Gastroesophageal sphincter (tissue), 4 donors: Measurements from ENCODE around the gene SIPA1L3. TPM values are rescaled to one million over a fixed set of nuclear protein-coding genes. Genes with fewer than 3 reads are reported as not detected.

ENCODE experiments used
- ATAC-seq: fragments of 150-250 bp; one replicate; pipeline ENCODE4 v1.9.1; 2016; ENCODE audit warnings: mild to moderate bottlenecking, moderate library complexity
- H3K27ac ChIP-seq, 4 donors: fragments of 200-600 bp; sonication (generic) in 3 of 4; 1 replicate in 3 of 4; 2 replicates in 1 of 4; pipeline ENCODE4 v1.5.1; 2016 to 2019
- H3K27me3 ChIP-seq: fragments of 200-600 bp; sonication (generic); one replicate; pipeline ENCODE4 v1.5.1; 2019
- H3K36me3 ChIP-seq, 2 donors: fragments of 200-600 bp; sonication (generic); one replicate each; pipeline ENCODE4 v1.5.1; 2019; ENCODE audit warnings: control low read depth in 1 of 2
- H3K4me1 ChIP-seq, 3 donors: fragments of 200-600 bp; sonication (generic); 1 replicate in 2 of 3; 2 replicates in 1 of 3; pipeline ENCODE4 v1.5.1; 2016 to 2019; ENCODE audit warnings: control low read depth in 2 of 3
- H3K4me3 ChIP-seq, 2 donors: fragments of 200-600 bp; sonication (generic); one replicate each; pipeline ENCODE4 v1.5.1; 2019; ENCODE audit warnings: mild to moderate bottlenecking in 1 of 2, moderate library complexity in 1 of 2
- H3K9me3 ChIP-seq, 3 donors: fragments of 200-600 bp; sonication (generic); one replicate each; pipeline ENCODE4 v1.5.1; 2017 to 2019; ENCODE audit warnings: control low read depth in 2 of 3
- CTCF ChIP-seq, 4 experiments: fragments of 200-600 bp in 2 of 4; fragments of 450-650 bp in 2 of 4; sonication (generic) in 1 of 4; IDR thresholded peaks; one replicate each; pipeline ENCODE4 v1.5.1; 2017 to 2019; ENCODE audit warnings: antibody characterized with exemption in 4 of 4, mild to moderate bottlenecking in 2 of 4, moderate library complexity in 2 of 4
- EP300 ChIP-seq: sonication (generic); formaldehyde crosslinking; IDR thresholded peaks from one replicate; pipeline ENCODE4 v1.6.1; 2017; ENCODE audit warnings: antibody characterized with exemption, mild to moderate bottlenecking
- POLR2A ChIP-seq, 2 donors: fragments of 450-650 bp; IDR thresholded peaks; one replicate each; pipeline ENCODE4 v1.6.1; 2017; ENCODE audit warnings: antibody characterized with exemption in 2 of 2, mild to moderate bottlenecking in 2 of 2, moderate library complexity in 1 of 2
- POLR2AphosphoS5 ChIP-seq: sonication (generic); formaldehyde crosslinking; IDR thresholded peaks from one replicate; pipeline ENCODE4 v1.6.1; 2017; ENCODE audit warnings: antibody characterized with exemption
- WGBS, 2 donors: methylation state at CpG; one replicate each; pipeline ENCODE4 v1.1.5; 2018; ENCODE audit warnings: low coverage in 1 of 2; 5-methylcytosine and 5-hydroxymethylcytosine counted together
- total RNA-seq, 4 donors: library from RNA; depleted of rRNA; stranded (reverse); fragments of >200 nt; gene quantifications; one replicate each; pipeline ENCODE4 v1.1.0, GENCODE V29; 2016

Gene SIPA1L3
- total RNA-seq, 4 donors from 2014 or later = 5.9 to 20.2 (median 11.8) TPM

- 100% methylated on average over 1 of the region's 6 CpGs; no CpG with 5 or more reads in 1 of the 2 donors for WGBS, 2 donors
- H3K27ac ChIP-seq = no peak overlapping the region
- H3K36me3 ChIP-seq = peaks cover 0 to 38% of the 10 kb centered on the region in 2 donors
- no peaks in the 10 kb centered on the region for H3K27me3 ChIP-seq
- TF ChIP-seq EP300 = no peak
- TF ChIP-seq POLR2AphosphoS5 = no peak
- no peak for TF ChIP-seq POLR2A (IDR thresholded peaks at IDR 0.05)
- TF ChIP-seq CTCF (IDR thresholded peaks at IDR 0.05) = no peak
- no peak overlapping the region for H3K4me3 ChIP-seq
- no peaks in the 10 kb centered on the region for H3K9me3 ChIP-seq
- ATAC-seq = no peak
- no peaks in the 10 kb centered on the region for H3K4me1 ChIP-seq
Measured at GRCh38 chr19:38093587-38093986, 186.6 kb downstream of the SIPA1L3 start.

- Histone ChIP-seq H3K27me3 (no peaks in the 10 kb centered on the region), H3K27ac (no peak overlapping the region), H3K4me3 (no peak overlapping the region), H3K36me3 (peaks cover 0 to 31% of the 10 kb centered on the region in 2 donors), H3K9me3 (peaks cover 0 to 5% (median 0%) of the 10 kb centered on the region in 3 donors), H3K4me1 (no peaks in the 10 kb centered on the region)
- no peak for ATAC-seq
- WGBS, 2 donors = 39 to 49% methylated on average over 14 to 16 of the region's 17 CpGs
- TF ChIP-seq CTCF (IDR thresholded peaks at IDR 0.05) (peak in 3 of 4 experiments; percentile 43 to 64 (median 48)), POLR2AphosphoS5 (no peak)
Measured at GRCh38 chr19:38095411-38096308, 188.7 kb downstream of the SIPA1L3 start.

- Histone ChIP-seq H3K27me3 (no peaks in the 10 kb centered on the region), H3K27ac (no peak overlapping the region), H3K9me3 (peaks cover 0 to 5% (median 0%) of the 10 kb centered on the region in 3 donors), H3K4me3 (no peak overlapping the region), H3K4me1 (no peaks in the 10 kb centered on the region), H3K36me3 (peaks cover 0 to 57% of the 10 kb centered on the region in 2 donors)
- WGBS, 2 donors = no CpG with 5 or more reads among the region's 8 CpGs
- no peak for ATAC-seq
- TF ChIP-seq POLR2A (IDR thresholded peaks at IDR 0.05) (no peak), EP300 (no peak), POLR2AphosphoS5 (no peak), CTCF (IDR thresholded peaks at IDR 0.05) (no peak)
Measured at GRCh38 chr19:38099966-38100365, 193.0 kb downstream of the SIPA1L3 start.

GRCh38 chr19:38100589-38100988 lies 193.6 kb downstream of the SIPA1L3 start:
- Histone ChIP-seq H3K27ac (no peak overlapping the region), H3K27me3 (no peaks in the 10 kb centered on the region), H3K4me1 (no peaks in the 10 kb centered on the region), H3K36me3 (peaks cover 0 to 64% of the 10 kb centered on the region in 2 donors), H3K4me3 (no peak overlapping the region), H3K9me3 (peaks cover 0 to 5% (median 0%) of the 10 kb centered on the region in 3 donors)
- ATAC-seq = no peak
- WGBS, 2 donors = 92 to 96% methylated on average over 2 to 5 of the region's 8 CpGs
- TF ChIP-seq EP300 (no peak), POLR2A (IDR thresholded peaks at IDR 0.05) (no peak), POLR2AphosphoS5 (no peak), CTCF (IDR thresholded peaks at IDR 0.05) (no peak)

GRCh38 chr19:38101723-38102122 lies 194.7 kb downstream of the SIPA1L3 start:
- H3K36me3 ChIP-seq = peaks cover 0 to 75% of the 10 kb centered on the region in 2 donors
- 97 to 100% methylated on average over 4 to 5 of the region's 10 CpGs for WGBS, 2 donors
- no peak overlapping the region for H3K27ac ChIP-seq
- TF ChIP-seq POLR2A (IDR thresholded peaks at IDR 0.05) (no peak), EP300 (no peak), CTCF (IDR thresholded peaks at IDR 0.05) (no peak), POLR2AphosphoS5 (no peak)
- peaks cover 0 to 5% (median 0%) of the 10 kb centered on the region in 3 donors for H3K9me3 ChIP-seq
- no peak for ATAC-seq
- no peaks in the 10 kb centered on the region for H3K4me1 ChIP-seq
- no peaks in the 10 kb centered on the region for H3K27me3 ChIP-seq
- H3K4me3 ChIP-seq = no peak overlapping the region
